GM21390 (cell line): Measurements from ENCODE around the gene SARDH.
"Not testable (repeated sequence)": the region's sequence is repeated elsewhere in the genome, so short reads cannot be mapped to it uniquely, and the experiment has no call there.

Experiments
- ATAC-seq: cut with Tn5 transposase; IDR thresholded peaks from one replicate; pipeline ENCODE4 v1.9.1; 2021; ENCODE audit not compliant: unreplicated experiment

SARDH gene

DNA sequence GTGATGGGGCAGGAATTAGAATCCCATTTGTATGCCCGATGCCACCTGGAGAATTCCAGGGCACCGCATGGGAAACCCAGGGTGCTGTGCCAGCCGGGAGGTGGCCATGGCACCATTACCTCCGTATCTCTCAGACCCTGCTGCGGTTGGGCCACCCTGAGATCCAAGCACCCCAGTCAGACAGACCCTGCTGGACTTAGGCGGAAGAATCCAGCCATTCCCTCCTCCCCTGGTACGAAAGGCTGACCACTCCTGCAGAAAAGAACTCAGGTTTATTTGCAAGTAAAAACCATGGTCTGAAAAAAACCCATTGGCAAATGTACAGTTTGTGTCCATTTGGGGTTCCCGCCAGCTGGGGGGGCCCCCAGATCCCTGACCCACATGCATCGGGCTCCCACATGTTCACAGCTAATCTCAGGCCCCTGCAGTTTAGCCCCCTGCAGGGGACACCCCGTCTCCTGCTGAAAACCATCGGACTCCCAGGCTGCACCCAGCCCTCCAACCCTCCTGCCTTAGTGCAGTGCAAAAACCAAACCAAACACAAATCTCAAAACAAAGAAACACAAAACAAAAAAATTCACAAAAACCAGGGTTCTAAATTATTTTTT lies 23.6 kb upstream of the SARDH start:
- ATAC-seq = no peak

DNA sequence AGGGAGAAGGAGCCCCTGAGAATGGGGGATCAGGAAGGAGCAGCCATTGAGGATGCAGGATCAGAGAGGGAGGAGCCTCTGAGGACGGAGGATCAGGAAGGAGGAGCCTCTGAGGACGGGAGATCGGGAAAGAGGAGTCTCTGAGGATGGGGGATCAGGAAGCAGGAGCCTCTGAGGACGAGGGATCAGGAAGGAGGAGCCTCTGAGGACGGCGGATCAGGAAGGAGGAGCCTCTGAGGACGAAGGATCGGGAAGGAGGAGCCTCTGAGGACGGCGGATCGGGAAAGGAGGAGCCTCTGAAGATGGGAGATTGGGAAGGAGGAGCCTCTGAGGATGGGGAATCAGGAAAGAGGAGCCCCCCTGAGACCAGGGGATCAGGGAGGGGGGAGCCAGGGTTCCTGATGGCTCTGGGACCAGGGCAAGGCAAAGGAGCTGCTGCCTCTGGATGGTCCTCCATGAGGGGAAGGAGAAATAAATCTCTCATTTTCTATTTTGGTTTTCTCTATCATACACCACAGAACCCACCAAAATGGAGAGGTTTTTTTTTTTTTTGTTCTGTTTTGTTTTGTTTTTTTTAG lies 22.6 kb upstream of the SARDH start:
- no peak for ATAC-seq

DNA sequence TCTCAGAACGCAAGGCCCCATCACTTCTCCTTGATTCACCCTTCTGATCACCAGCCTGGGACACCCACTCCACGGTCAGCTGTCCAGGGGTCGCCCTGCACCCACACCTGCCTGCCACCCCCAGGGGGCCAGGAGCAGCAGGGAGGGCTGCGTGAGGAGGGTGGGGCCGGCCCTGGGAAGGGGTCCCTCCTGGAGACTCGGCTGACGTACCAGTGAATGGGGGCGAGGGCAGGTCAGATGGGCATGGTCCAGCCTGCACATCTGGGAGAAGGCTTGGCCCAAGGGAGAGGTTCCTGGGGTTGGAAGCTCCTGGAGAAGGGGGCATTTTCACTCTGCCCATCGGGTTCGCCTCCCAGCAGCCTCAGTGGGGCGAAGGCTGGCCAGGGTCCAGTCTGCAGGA lies 21.8 kb upstream of the SARDH start:
- no peak for ATAC-seq

DNA sequence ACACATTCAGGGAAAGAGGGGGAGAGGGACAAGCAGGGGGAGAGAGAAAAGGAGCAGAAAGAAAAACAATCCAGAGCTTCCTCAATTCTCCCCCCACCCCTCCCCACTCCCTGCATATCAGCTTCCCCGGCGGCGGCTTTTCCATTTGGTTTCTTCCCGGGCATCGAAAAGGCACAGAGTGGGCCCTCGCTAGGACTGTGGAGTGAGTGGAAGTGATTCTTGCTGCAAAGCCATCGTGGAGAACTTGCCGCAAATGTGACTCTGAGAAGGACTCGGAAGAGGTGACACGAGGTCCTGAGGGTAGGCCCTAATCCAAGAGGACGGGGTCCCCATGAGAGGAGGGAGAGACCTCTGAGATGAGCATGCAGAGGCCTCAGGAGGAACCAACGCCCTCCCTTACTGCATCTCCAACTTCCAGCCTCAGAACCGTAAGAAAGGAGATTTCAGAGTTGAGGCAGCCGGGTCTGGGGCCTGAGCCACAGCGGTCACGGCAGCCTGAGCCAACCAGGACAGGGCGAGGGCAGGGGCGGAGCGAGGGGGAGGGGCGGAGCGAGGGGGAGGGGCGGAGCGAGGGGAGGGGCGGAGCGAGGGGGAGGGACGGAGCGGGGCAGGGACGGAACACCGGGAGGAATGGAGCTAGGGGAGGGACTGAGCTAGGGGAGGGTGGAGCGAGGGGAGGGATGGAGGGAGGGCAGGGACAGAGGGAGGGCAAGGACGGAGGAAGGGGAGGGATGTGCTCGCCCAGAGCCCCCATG lies 21.2 kb upstream of the SARDH start:
- ATAC-seq = no peak

DNA sequence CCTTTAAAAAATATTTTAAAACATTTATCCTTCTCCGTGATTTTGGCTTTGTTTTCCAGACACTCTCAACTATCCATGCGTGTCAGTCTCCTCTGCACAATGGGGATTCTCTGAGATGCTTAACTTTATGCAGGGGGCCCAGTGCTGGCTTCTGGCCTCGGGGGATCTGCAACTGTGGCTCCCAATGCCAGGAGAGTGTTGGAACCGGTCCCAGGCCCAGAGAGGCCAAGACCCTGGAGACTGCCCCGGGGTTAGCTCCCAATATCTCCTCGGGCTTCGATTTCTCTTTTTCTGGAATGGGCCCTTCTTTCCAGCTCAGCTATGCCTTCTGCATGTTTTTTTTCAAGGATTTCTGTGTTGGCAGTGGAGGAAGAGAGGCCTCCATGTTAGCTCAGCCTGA lies 20.1 kb upstream of the SARDH start:
- ATAC-seq = no peak

DNA sequence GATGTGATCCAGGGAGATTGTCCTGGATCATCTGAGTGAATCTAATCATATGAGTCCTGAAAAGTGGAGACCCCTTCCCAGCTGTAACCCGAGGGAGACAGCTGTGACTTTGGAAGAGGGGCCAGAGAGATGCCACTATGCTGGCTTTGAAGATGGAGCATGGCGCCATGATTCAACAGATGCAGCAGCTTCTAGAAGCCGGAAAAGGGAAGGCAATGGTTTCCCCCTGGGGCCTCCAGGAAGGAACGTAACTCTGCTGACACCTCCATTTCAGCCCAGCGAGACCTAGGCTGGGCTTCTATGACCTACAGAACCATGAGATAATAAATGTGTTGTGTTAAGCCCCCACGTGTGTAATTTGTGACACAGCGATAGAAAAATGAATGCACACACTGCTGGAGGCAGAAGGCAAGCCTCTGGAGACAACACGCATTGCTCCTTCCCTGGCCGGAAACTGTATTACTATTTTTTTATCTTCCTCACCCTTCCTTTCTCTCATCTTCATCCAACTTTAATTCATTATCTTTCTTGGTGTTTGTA lies 16.6 kb upstream of the SARDH start:
- no peak for ATAC-seq

DNA sequence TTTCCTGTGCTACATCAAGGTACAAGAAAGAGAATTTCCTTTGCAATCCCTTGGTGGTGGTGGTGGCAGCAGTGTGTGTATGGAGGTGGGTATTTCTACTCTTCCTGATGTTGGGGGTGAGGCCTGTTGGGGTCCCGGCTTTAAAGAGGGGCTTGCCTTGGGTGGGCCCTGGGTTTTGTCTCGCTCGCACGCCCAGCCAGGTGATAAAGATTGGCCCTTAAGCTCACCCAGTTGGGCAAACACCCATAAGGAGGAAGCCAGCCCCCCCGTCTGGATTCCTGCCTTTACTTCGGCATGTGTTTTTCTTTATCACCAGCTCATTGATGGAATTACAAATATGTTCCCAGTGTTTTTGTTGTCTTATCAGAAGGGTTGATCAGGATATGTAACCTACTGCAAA lies 16.0 kb upstream of the SARDH start:
- no peak for ATAC-seq

DNA sequence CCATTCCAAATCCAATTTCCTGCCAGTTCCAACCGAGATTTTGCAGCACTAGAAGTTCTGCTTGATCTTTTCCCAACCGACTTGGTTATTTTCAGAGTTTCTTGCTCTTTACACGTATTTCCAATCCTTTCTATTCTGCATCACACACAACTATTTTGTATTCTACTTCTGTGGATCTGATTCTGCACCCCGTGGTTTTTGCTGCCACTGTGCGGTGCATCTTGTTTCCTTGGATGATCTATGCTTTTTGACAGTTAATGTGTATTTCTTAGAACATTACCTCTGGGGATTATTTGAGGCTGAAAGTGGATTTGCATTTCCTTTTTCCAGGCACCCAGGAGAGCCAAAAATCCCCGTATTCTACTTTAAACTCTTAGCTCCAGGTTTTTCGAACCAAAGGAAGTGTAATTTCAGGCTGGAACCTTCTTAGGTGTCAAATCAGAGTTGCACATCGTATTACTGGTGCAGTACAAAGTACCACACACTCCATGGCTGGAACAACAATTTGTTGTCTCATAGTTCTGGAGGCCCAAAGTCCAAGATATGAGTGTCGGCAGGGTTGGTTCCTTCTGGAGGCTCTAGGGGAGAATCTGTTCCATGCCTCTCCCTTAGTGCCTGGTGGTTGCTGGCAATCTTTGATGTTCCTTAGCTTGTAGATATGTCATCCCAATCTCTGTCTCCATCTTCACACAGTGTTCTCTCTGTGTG lies 14.7 kb upstream of the SARDH start:
- ATAC-seq = no peak

DNA sequence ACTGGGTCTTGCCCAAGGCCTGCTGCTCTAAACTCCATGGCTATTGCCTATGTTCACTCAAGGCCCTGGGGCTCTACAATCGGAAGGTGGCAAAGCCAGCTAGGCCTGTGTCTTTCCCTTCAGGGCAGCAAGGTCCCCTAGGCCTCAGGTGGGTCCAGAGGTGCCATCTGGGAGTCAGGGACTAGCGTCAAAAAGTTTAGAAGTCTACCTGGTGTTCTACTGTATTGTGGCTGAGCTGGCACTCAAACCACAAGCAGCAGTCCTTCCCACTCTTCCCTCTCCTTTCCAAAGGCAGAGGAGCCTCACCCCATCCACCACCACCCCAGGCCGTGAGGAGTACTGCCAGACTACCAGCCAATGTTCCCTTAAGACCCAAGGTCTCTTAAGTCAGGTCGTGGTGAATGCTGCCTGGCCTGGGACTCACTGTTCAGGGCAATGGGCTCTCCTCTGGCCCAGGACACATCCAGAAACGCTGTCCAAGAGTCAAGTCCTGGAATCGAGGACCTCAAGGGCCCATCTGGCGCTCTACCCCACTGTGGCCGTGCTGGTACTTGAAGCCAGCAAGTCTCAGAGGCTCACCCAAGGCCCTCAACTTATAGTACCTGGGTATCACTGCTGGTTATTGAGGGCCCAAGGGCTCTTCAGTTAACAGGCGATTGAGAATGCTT lies 13.0 kb upstream of the SARDH start:
- ATAC-seq = no peak

DNA sequence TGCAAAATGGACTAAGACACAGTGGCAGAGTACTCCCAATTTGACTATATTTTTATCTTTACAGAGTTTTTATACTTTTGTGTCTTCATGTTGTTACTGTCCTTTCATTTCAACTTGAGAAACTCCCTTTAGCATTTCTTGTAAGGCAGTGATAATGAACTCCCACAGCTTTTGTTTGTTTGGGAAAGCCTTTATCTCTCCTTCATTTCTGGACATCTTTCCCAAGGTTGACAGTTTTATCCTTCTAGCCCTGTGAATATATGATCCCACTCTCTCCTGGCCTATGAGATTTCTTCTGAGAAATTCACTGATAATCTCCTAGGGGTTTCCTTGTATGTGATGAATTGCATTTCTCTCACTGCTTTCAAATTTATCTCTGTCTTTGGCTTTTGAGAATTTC lies 9.2 kb upstream of the SARDH start:
- ATAC-seq = no peak

DNA sequence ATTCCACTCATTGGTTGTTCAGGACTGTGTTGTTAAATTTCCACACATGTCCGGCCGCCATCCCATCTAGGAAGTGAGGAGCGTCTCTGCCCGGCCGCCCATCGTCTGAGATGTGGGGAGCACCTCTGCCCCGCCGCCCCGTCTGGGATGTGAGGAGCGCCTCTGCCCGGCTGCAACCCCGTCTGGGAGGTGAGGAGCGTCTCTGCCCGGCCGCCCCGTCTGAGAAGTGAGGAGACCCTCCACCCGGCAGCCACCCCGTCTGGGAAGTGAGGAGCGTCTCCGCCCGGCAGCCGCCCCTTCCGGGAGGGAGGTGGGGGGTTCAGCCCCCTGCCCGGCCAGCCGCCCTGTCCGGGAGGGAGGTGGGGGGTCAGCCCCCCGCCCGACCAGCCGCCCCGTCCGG lies 6.4 kb upstream of the SARDH start:
- not testable (repeated sequence) for ATAC-seq

DNA sequence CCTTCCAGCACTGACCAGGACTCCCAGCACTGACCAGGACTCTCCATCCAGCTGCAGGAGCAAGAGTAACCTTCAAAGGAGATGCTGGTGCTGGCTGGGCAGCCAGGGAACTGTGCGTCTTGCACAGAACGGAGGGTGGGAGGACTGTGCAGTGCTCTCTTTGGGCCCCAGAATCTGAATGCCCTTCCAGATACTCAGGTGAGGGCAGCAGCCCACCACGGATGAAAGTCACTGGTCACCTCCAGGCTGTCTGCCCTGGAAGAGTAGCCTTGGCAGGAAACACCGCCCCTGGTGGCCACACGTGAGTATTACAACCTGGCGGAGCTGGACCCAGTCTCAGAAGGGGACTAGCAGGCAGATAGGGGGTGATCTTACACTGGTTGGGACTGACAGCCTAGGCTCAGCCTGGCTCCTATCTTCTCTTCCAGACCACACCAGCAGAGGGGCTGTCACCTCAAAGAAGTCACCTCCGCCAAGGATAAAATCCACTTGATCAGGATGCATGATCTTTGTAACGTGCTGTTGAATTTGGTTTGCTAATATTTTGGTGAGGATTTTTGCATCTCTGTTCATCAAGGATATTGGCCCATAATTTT lies 4.8 kb upstream of the SARDH start:
- no peak for ATAC-seq

DNA sequence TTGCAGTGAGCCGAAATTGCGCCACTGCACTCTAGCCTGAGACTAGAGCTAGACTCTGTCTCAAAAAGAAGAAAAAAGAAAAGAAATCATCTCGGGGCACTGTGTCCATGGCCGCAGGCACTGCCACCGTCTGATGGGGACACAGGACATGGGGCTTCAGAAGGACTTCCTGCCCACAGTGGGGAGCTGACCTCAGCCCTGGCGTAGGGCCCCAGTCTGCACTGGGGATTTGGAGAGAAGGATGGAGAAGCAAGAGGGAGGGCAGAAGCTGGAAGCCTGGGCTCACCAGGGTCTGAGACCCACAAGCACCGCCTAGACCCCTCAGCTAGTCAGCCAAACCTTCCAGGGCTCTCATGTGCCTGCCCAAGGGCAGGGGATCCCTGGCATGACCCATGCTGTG lies 4.1 kb upstream of the SARDH start:
- ATAC-seq = no peak

DNA sequence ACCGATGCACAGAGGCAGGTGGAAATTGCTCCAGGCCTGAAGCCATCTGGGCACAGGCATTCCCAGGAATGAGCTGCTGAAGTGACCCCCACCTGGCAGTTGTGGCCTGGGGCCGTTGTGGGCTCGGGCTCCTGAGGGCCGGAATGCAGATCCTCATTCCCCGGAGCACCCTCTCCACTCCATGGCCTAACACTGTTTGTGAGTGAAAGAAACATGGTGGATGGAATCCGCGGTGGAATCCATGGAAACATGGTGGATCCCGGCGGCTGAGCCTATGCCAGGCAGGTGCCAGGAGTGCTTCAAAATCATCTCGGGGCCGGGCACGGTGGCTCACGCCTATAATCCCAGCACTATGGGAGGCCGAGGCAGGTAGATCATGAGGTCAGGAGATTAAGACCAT lies 3.6 kb upstream of the SARDH start:
- ATAC-seq = no peak

DNA sequence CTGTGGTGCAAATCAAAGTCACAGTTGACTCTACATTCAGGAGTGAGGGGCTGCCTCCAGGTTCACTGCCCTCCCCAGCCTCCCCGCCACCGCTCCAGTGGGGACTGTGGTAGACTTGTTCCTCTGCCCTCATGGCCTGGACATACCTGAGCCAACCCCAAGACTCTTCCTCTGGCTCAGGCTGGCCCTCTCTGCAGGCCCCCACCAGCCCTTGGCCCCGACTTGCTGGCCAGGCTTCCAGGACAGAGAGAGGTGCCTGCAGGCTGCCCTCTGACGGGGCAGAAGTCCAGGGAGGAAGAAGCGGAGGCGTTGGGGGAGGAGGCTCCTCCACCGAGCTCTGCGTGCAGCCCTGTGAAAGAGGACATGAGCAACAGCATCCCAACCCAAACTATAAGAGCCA lies 2.8 kb upstream of the SARDH start:
- ATAC-seq = no peak

DNA sequence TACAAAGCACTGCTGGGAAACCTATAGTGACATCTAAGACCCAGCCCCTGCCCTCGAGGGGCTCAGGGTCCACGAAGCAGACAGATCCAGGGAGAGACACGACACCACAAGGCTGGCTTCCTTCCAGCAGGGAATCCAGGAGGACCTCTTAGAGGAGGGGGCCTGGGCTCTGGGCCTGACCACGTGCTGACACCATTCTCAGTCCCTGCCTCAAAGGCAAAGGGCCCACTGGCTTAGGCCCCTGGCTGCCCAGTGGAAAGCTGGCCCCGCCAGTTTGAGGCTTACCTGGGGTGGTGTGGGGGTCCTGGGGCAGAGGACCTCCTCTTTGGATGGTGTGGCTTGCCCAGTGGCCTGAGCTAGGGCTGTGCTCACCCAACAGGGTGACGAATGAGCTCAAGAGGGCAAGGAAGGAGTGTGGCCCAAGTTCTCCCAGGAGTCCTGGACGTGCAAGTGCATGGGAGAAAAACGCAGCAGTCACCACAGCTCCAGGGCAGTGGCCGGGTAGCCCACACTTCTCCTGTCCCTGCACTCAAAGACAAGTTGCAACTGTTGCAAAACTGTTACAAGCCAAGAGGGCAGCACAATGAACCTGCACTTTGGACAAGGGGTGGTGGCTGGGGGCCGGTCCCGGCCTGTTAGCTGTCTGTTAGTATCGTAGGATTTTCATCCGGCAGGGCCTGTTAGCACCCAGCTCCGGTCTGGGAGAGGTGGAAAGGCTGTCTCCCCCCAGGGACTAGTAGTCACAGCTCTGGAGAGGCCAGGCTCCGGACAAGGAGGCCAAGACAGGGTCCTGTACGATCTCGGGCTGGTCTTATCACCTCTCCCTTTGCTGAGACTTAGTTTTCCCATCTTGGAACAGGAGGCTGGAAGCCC lies 1.5 kb upstream of the SARDH start:
- no peak for ATAC-seq

DNA sequence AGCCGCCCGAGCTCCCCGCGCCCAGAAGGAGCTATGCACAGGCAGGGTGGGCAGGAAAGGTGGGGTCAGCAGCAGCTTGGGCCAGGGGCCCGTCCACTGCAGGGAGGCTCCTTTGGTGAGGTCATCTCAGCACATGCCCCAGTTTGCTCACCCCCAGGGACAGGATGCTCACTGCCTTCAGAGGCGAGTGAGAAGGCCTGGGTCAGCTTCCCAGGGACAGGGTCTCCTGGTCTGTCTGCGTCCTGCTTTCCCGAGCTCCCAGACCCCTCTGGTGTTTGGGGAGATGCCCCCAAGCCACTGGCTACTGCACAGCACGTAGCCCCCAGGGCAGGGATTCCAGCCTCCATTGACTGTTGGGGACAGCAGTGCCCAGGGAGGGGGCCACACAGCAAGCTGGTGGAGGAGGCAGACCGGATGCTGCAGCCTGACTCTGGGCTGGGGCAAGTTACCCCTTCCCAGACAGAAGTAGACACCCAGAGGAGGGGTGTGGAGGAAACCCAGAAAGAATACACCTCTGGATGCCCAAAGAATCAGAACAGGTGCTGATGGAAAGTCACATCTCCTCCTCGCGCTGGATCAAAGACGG lies 581 bp upstream of the SARDH start:
- no peak for ATAC-seq

DNA sequence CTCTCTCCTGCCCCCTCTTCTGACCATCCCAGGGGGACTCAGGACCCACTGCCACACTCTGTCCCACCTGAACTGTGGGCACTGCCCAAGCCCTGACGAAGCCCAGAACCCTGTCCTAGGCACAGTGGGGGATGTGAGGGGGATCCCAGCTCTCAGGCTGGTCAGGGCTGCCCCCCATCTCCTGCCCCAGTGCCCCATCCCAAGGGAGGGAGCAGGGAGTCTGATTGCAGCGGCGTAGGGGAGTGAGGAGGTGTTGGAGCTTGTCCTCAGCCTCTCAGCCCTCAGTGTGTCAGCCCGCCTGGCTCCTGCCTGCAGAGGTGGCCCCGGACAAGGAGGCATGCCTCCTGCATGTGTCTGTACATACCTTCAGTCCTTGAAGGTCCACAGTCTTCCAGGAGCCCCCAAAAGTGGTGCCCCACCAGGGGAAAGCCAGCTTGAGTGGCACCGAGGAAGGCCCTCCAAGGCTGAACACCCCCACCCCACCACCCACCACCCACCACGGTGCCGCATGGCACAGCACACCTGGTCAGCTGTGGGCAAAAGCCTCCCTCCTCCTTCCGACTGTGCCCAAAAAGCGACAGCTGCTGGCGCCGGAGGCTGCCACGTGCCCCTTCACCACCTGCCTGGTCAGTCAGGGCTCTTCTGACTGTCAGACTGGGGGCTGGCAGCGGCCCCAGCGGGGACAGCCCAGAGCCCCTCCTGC lies 930 bp downstream of the SARDH start:
- ATAC-seq = no peak

DNA sequence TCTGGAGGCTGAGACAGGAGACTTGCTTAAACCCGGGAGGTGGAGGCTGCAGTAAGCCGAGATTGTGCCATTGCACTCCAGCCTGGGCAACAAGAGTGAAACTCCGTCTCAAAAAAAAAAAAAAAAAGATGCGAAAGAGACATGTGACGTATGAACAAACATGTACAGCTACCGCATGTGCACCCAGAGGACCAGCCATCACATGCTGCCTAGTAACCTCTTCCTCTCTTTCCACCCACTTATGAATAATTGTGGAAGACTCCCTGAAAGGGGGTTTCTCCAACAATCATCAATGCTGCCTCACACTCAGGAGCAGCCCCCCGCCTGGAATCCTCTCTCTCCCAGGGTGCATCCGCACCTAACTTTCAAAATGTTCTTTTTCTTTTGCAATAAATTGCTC lies 2.2 kb downstream of the SARDH start:
- no peak for ATAC-seq
